ENCODE data around the gene NLRP6. TPM values are rescaled to one million over a fixed set of nuclear protein-coding genes. Genes with fewer than 3 reads are reported as not detected.
"Not testable (repeated sequence)": the region's sequence is repeated elsewhere in the genome, so short reads cannot be mapped to it uniquely, and the experiment has no call there.

The NLRP6 gene
- total and polyA plus RNA-seq, 2 experiments from 2014 or later: not detected

GRCh38 chr11:283405-284104 is 5.3 kb downstream of the NLRP6 start:
- Histone ChIP-seq H3K27me3 (peaks cover 60% of the 10 kb centered on the region), H3K36me3 (no peaks in the 10 kb centered on the region), H3K9me3 (ENCODE audit: low read depth) (no peaks in the 10 kb centered on the region), H3K4me3 (no peak overlapping the region), H3K4me1 (ENCODE audit: low read depth) (no peaks in the 10 kb centered on the region), H3K27ac (no peak overlapping the region)
- TF ChIP-seq CTCF (IDR thresholded peaks at IDR 0.05; ENCODE audit: low read depth, low read length): no peak
- no peak for DNase-seq (ENCODE audit: low read depth in 1 of 2, low spot score in 1 of 2)

- H3K4me3 ChIP-seq: no peak overlapping the region
- H3K27ac ChIP-seq: no peak overlapping the region
- H3K9me3 ChIP-seq (ENCODE audit: low read depth): no peaks in the 10 kb centered on the region
- H3K36me3 ChIP-seq: no peaks in the 10 kb centered on the region
- TF ChIP-seq CTCF (IDR thresholded peaks at IDR 0.05; ENCODE audit: low read depth, low read length): no peak
- peaks cover 52% of the 10 kb centered on the region for H3K27me3 ChIP-seq
- no peak for DNase-seq (ENCODE audit: low read depth in 1 of 2, low spot score in 1 of 2)
- no peaks in the 10 kb centered on the region for H3K4me1 ChIP-seq (ENCODE audit: low read depth)
Observed at GRCh38 chr11:284105-285020, 6.2 kb downstream of the NLRP6 start.

GRCh38 chr11:285021-285893 is 7.0 kb downstream of the NLRP6 start:
- no peaks in the 10 kb centered on the region for H3K9me3 ChIP-seq (ENCODE audit: low read depth)
- peaks cover 43% of the 10 kb centered on the region for H3K27me3 ChIP-seq
- no peaks in the 10 kb centered on the region for H3K36me3 ChIP-seq
- H3K4me3 ChIP-seq: no peak overlapping the region
- no peak for TF ChIP-seq CTCF (IDR thresholded peaks at IDR 0.05; ENCODE audit: low read depth, low read length)
- H3K4me1 ChIP-seq (ENCODE audit: low read depth): no peaks in the 10 kb centered on the region
- H3K27ac ChIP-seq: no peak overlapping the region
- no peak for DNase-seq (ENCODE audit: low read depth in 1 of 2, low spot score in 1 of 2)

- no peaks in the 10 kb centered on the region for H3K36me3 ChIP-seq
- no peak overlapping the region for H3K27ac ChIP-seq
- no peak overlapping the region for H3K4me3 ChIP-seq
- peaks cover 37% of the 10 kb centered on the region for H3K27me3 ChIP-seq
- no peak for TF ChIP-seq CTCF (IDR thresholded peaks at IDR 0.05; ENCODE audit: low read depth, low read length)
- no peaks in the 10 kb centered on the region for H3K4me1 ChIP-seq (ENCODE audit: low read depth)
- DNase-seq (ENCODE audit: low read depth in 1 of 2, low spot score in 1 of 2): no peak
- H3K9me3 ChIP-seq (ENCODE audit: low read depth): no peaks in the 10 kb centered on the region
Observed at GRCh38 chr11:285894-286220, 7.7 kb downstream of the NLRP6 start.

GRCh38 chr11:286977-287820 is 9.0 kb downstream of the NLRP6 start:
- not testable (repeated sequence) for H3K4me3 ChIP-seq; DNase-seq (ENCODE audit: low read depth in 1 of 2, low spot score in 1 of 2); H3K9me3 ChIP-seq (ENCODE audit: low read depth); H3K27ac ChIP-seq; H3K36me3 ChIP-seq; H3K4me1 ChIP-seq (ENCODE audit: low read depth)
- peaks cover 24% of the 10 kb centered on the region for H3K27me3 ChIP-seq

All from cardiac muscle cell (in vitro differentiated cells and primary cell).